ENCODE results near the gene CAP2. TPM values are rescaled to one million over a fixed set of nuclear protein-coding genes. Genes with fewer than 3 reads are reported as not detected.
"Not testable (repeated sequence)": the region's sequence is repeated elsewhere in the genome, so short reads cannot be mapped to it uniquely, and the experiment has no call there.

CAP2 gene
- total RNA-seq, 1 donor from 2014 or later = 55.3 TPM

GRCh38 chr6:17530321-17530835, 137.0 kb downstream of the CAP2 start:
- Histone ChIP-seq H3K9me3 (ENCODE audit: insufficient read depth, low read depth, low read length) (no peaks in the 10 kb centered on the region), H3K4me3 (ENCODE audit: insufficient read depth, low read depth, low read length) (no peak overlapping the region), H2AFZ (ENCODE audit: low read depth, low read length) (no peak overlapping the region), H3K79me2 (ENCODE audit: insufficient read depth, low read length) (no peaks in the 10 kb centered on the region), H3K9ac (ENCODE audit: low read length) (no peak overlapping the region), H3K4me1 (ENCODE audit: insufficient read depth, low read length) (no peaks in the 10 kb centered on the region), H4K20me1 (ENCODE audit: insufficient read depth, low read length) (no peaks in the 10 kb centered on the region), H3K27me3 (ENCODE audit: insufficient read depth, low read length) (no peaks in the 10 kb centered on the region), H3K27ac (ENCODE audit: low read depth, low read length) (no peak overlapping the region), H3K4me2 (ENCODE audit: low read length) (no peak overlapping the region), H3K36me3 (ENCODE audit: insufficient read depth, low read length) (no peaks in the 10 kb centered on the region)
- TF ChIP-seq EZH2 (IDR thresholded peaks at IDR 0.05; ENCODE audit: insufficient read depth, low read length) (no peak), CTCF (IDR thresholded peaks at IDR 0.05; ENCODE audit: insufficient read depth, low read depth, low read length) (no peak)
- FAIRE-seq = no peak
- no peak for DNase-seq (ENCODE audit: low read depth)
- H3K36me3 Mint-ChIP-seq (ENCODE audit: low read depth, unreplicated experiment) = peaks cover 16% of the 10 kb centered on the region
- H3K4me3 Mint-ChIP-seq (ENCODE audit: unreplicated experiment) = no peak overlapping the region
- H3K4me1 Mint-ChIP-seq (ENCODE audit: low read depth, unreplicated experiment) = no peaks in the 10 kb centered on the region
- H3K27me3 Mint-ChIP-seq (ENCODE audit: low read depth, unreplicated experiment) = no peaks in the 10 kb centered on the region
- H3K9me3 Mint-ChIP-seq (ENCODE audit: unreplicated experiment) = peaks cover 1% of the 10 kb centered on the region
- no peak overlapping the region for H3K27ac Mint-ChIP-seq (ENCODE audit: unreplicated experiment)

DNA sequence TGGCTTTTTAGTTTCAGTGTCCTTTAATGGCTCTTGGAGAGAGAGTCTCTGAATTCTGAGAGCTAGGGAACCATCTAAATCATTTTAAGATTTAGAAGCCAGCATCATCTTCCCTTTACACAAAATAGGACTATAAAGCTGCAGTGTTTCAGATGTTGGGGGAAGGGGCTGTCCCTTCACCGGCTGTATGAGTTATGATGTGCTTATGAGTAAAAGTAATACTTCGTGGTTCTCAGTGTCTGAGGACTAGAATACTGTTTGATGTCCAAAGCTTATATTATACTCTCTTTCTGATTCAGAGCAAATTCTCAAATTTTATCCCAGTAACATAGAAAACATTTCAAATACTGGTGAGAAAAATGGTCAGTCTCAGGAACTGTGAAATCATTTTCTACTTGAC, 143.2 kb downstream of the CAP2 start:
- DNase-seq (ENCODE audit: low read depth) (no peak), FAIRE-seq (no peak)
- Histone ChIP-seq H3K4me1 (ENCODE audit: insufficient read depth, low read length) (no peaks in the 10 kb centered on the region), H3K9me3 (ENCODE audit: insufficient read depth, low read depth, low read length) (no peaks in the 10 kb centered on the region), H3K27me3 (ENCODE audit: insufficient read depth, low read length) (no peaks in the 10 kb centered on the region), H3K4me3 (ENCODE audit: insufficient read depth, low read depth, low read length) (no peak overlapping the region), H2AFZ (ENCODE audit: low read depth, low read length) (no peak overlapping the region), H3K79me2 (ENCODE audit: insufficient read depth, low read length) (no peaks in the 10 kb centered on the region), H3K36me3 (ENCODE audit: insufficient read depth, low read length) (peaks cover 10% of the 10 kb centered on the region), H4K20me1 (ENCODE audit: insufficient read depth, low read length) (no peaks in the 10 kb centered on the region), H3K9ac (ENCODE audit: low read length) (no peak overlapping the region), H3K4me2 (ENCODE audit: low read length) (no peak overlapping the region), H3K27ac (ENCODE audit: low read depth, low read length) (no peak overlapping the region)
- no peaks in the 10 kb centered on the region for H3K9me3 Mint-ChIP-seq (ENCODE audit: unreplicated experiment)
- no peaks in the 10 kb centered on the region for H3K4me1 Mint-ChIP-seq (ENCODE audit: low read depth, unreplicated experiment)
- TF ChIP-seq EZH2 (IDR thresholded peaks at IDR 0.05; ENCODE audit: insufficient read depth, low read length) = no peak
- TF ChIP-seq CTCF (IDR thresholded peaks at IDR 0.05; ENCODE audit: insufficient read depth, low read depth, low read length) = no peak
- no peak overlapping the region for H3K27ac Mint-ChIP-seq (ENCODE audit: unreplicated experiment)
- no peak overlapping the region for H3K4me3 Mint-ChIP-seq (ENCODE audit: unreplicated experiment)
- H3K36me3 Mint-ChIP-seq (ENCODE audit: low read depth, unreplicated experiment) = peaks cover 15% of the 10 kb centered on the region
- H3K27me3 Mint-ChIP-seq (ENCODE audit: low read depth, unreplicated experiment) = no peaks in the 10 kb centered on the region

DNA sequence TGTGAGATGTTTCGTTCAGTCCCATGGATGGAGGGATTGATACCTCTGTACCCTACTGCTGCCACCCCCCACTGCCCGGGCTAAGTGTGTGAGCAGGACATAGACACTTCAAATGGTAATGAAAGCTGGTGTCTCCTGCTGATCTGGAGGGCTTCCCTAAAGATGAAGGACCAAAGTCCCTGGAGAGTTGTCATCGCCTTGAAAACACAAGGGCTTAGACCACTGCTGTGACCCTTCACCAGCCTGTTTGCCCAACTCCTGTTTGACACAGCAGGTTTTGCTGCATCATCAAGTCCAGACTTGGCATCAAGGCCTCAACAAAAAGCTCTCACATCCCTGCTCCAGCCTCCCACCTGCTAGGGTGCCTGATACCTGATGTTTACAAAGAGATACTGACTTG, 148.8 kb downstream of the CAP2 start:
- H3K4me1 ChIP-seq (ENCODE audit: insufficient read depth, low read length) = no peaks in the 10 kb centered on the region
- Mint-ChIP-seq H3K36me3 (ENCODE audit: low read depth, unreplicated experiment) (peaks cover 37% of the 10 kb centered on the region), H3K4me1 (ENCODE audit: low read depth, unreplicated experiment) (no peaks in the 10 kb centered on the region), H3K4me3 (ENCODE audit: unreplicated experiment) (no peak overlapping the region), H3K9me3 (ENCODE audit: unreplicated experiment) (peaks cover 2% of the 10 kb centered on the region), H3K27me3 (ENCODE audit: low read depth, unreplicated experiment) (no peaks in the 10 kb centered on the region), H3K27ac (ENCODE audit: unreplicated experiment) (no peak overlapping the region)
- H3K79me2 ChIP-seq (ENCODE audit: insufficient read depth, low read length) = no peaks in the 10 kb centered on the region
- no peaks in the 10 kb centered on the region for H3K27me3 ChIP-seq (ENCODE audit: insufficient read depth, low read length)
- TF ChIP-seq EZH2 (IDR thresholded peaks at IDR 0.05; ENCODE audit: insufficient read depth, low read length) (no peak), CTCF (IDR thresholded peaks at IDR 0.05; ENCODE audit: insufficient read depth, low read depth, low read length) (no peak)
- H3K9me3 ChIP-seq (ENCODE audit: insufficient read depth, low read depth, low read length) = no peaks in the 10 kb centered on the region
- no peak overlapping the region for H2AFZ ChIP-seq (ENCODE audit: low read depth, low read length)
- FAIRE-seq = no peak
- DNase-seq (ENCODE audit: low read depth) = no peak
- no peak overlapping the region for H3K27ac ChIP-seq (ENCODE audit: low read depth, low read length)
- H3K4me2 ChIP-seq (ENCODE audit: low read length) = no peak overlapping the region
- no peaks in the 10 kb centered on the region for H4K20me1 ChIP-seq (ENCODE audit: insufficient read depth, low read length)
- H3K36me3 ChIP-seq (ENCODE audit: insufficient read depth, low read length) = peaks cover 12% of the 10 kb centered on the region
- H3K4me3 ChIP-seq (ENCODE audit: insufficient read depth, low read depth, low read length) = no peak overlapping the region
- no peak overlapping the region for H3K9ac ChIP-seq (ENCODE audit: low read length)

DNA sequence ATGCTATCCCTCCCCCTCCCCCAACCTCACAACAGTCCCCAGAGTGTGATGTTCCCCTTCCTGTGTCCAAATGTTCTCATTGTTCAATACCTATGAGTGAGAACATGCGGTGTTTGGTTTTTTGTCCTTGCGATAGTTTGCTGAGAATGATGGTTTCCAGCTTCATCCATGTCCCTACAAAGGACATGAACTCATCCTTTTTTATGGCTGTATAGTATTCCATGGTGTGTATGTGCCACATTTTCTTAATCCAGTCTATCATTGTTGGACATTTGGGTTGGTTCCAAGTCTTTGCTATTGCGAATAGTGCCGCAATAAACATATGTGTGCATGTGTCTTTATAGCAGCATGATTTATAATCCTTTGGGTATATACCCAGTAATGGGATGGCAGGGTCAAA, 152.3 kb downstream of the CAP2 start:
- not testable (repeated sequence) for H3K27ac ChIP-seq (ENCODE audit: low read depth, low read length); H4K20me1 ChIP-seq (ENCODE audit: insufficient read depth, low read length); H3K27me3 ChIP-seq (ENCODE audit: insufficient read depth, low read length); H3K4me3 ChIP-seq (ENCODE audit: insufficient read depth, low read depth, low read length); H3K9me3 Mint-ChIP-seq (ENCODE audit: unreplicated experiment); H3K4me3 Mint-ChIP-seq (ENCODE audit: unreplicated experiment); H3K79me2 ChIP-seq (ENCODE audit: insufficient read depth, low read length); H3K4me2 ChIP-seq (ENCODE audit: low read length); H3K27ac Mint-ChIP-seq (ENCODE audit: unreplicated experiment); H3K36me3 ChIP-seq (ENCODE audit: insufficient read depth, low read length); H2AFZ ChIP-seq (ENCODE audit: low read depth, low read length); H3K27me3 Mint-ChIP-seq (ENCODE audit: low read depth, unreplicated experiment); FAIRE-seq; H3K9me3 ChIP-seq (ENCODE audit: insufficient read depth, low read depth, low read length); H3K4me1 ChIP-seq (ENCODE audit: insufficient read depth, low read length); H3K9ac ChIP-seq (ENCODE audit: low read length); H3K4me1 Mint-ChIP-seq (ENCODE audit: low read depth, unreplicated experiment); DNase-seq (ENCODE audit: low read depth)
- peaks cover 29% of the 10 kb centered on the region for H3K36me3 Mint-ChIP-seq (ENCODE audit: low read depth, unreplicated experiment)
